DOHH2 (cell line): ENCODE results near the gene LRRC3.

Source experiments
- H3F3A ChIP-seq: fragments of 200-600 bp; sonication (generic), shearing (Covaris generic); 2 replicates; pipeline ENCODE4 v1.6.0; 2016; ENCODE audit warnings: antibody characterized with exemption, mild to moderate bottlenecking; ENCODE audit not compliant: control insufficient read depth, insufficient read depth
- H3K27ac ChIP-seq: fragments of 200-600 bp; sonication (generic); 2 replicates; pipeline ENCODE4 v1.5.1; 2014; ENCODE audit warnings: low read depth, mild to moderate bottlenecking, low read length, moderate library complexity
- H3K27me3 ChIP-seq: fragments of 200-600 bp; sonication (generic); 2 replicates; pipeline ENCODE4 v1.6.1; 2014; ENCODE audit warnings: mild to moderate bottlenecking, low read length, mixed read lengths; ENCODE audit not compliant: control insufficient read depth
- H3K36me3 ChIP-seq: fragments of 200-600 bp; sonication (generic); 2 replicates; pipeline ENCODE4 v1.6.1; 2014; ENCODE audit warnings: mild to moderate bottlenecking, low read length, moderate library complexity, mixed read lengths; ENCODE audit not compliant: control insufficient read depth
- H3K4me1 ChIP-seq: fragments of 200-600 bp; sonication (generic); 2 replicates; pipeline ENCODE4 v1.6.1; 2014; ENCODE audit warnings: mild to moderate bottlenecking, low read length, mixed read lengths; ENCODE audit not compliant: control insufficient read depth
- H3K4me2 ChIP-seq: fragments of 200-600 bp; sonication (generic); 2 replicates; pipeline ENCODE4 v1.6.0; 2014; ENCODE audit warnings: mild to moderate bottlenecking, low read length, moderate library complexity
- H3K4me3 ChIP-seq: fragments of 200-600 bp; sonication (generic); 2 replicates; pipeline ENCODE4 v1.5.1; 2014; ENCODE audit warnings: mild to moderate bottlenecking, low read length, mixed read lengths
- H3K79me2 ChIP-seq: fragments of 200-600 bp; sonication (generic); 2 replicates; pipeline ENCODE4 v1.6.1; 2014; ENCODE audit warnings: mild to moderate bottlenecking, low read length, mixed read lengths; ENCODE audit not compliant: control insufficient read depth
- H3K9me2 ChIP-seq: fragments of 200-600 bp; sonication (generic); replicated peaks from 2 replicates; pipeline ENCODE4 v1.6.1; 2014; ENCODE audit warnings: mild to moderate bottlenecking, low read length, mixed read lengths; ENCODE audit not compliant: control insufficient read depth
- H3K9me3 ChIP-seq: fragments of 200-600 bp; sonication (generic); 2 replicates; pipeline ENCODE4 v1.6.1; 2014; ENCODE audit warnings: antibody characterized with exemption, low read length, mixed read lengths; ENCODE audit not compliant: control insufficient read depth, insufficient read depth
- H4K20me1 ChIP-seq: fragments of 200-600 bp; sonication (generic); 2 replicates; pipeline ENCODE4 v1.6.0; 2014; ENCODE audit warnings: low read depth, mild to moderate bottlenecking, antibody characterized with exemption, low read length, moderate library complexity; ENCODE audit not compliant: control insufficient read depth, insufficient read depth
- EZH2phosphoT487 ChIP-seq: fragments of 200-600 bp; sonication (generic); IDR thresholded peaks from 2 replicates; pipeline ENCODE4 v1.6.1; 2017; ENCODE audit warnings: borderline replicate concordance, mild to moderate bottlenecking, antibody characterized with exemption, low read length, moderate library complexity, mixed read lengths
- TF ChIP-seq, protein P1 (sequence below): fragments of 200-600 bp; sonication (generic); IDR thresholded peaks from one replicate; pipeline ENCODE4 v1.5.1; 2014; ENCODE audit warnings: antibody characterized with exemption, mild to moderate bottlenecking, low read depth, low read length; ENCODE audit not compliant: poor library complexity, severe bottlenecking

LRRC3 gene, protein sequence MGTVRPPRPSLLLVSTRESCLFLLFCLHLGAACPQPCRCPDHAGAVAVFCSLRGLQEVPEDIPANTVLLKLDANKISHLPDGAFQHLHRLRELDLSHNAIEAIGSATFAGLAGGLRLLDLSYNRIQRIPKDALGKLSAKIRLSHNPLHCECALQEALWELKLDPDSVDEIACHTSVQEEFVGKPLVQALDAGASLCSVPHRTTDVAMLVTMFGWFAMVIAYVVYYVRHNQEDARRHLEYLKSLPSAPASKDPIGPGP

DNA sequence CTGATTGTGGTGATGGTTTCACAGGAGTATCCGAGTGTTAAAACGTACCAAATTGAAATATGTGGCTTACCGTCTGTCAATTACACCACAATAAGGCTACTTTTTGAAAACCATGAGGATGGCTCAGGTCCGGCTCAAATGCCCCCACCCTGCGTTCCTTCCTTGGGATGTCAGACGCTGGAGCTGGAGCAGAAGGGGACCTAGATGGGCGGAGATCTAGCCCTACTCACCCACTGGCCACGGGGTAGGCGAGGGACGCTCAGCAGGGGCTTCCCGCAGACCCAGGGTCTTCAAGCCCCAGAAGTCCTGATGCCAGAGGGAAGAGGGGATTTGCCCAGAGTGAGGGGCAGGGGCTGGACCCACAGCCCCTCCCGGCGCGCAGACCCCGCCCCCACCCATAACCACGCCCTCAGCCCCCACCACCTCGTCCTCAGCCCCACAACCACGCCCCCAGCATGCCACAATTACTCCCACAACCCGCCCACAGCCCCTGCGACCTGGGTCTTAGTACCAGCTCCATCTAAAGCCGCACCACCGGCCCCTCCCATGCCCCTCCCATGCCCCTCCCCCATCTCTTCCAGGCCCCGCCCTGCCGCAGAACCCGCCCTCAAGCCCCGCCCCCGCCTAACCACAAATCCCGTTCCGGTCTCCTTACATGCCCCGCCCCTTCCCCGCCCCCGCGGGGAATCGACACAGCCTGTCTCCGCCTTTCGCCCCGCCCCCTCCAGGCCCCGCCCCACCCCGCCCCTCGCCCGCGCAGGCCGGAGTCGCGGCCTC is at the start of gene LRRC3:
Gene LRRC3, plus strand, starts transcription at position 764 of the 777 bp plus-strand sequence. CDS start 1,135 bp downstream, outside the sequence.
- H3K4me1 ChIP-seq: no peaks in the 10 kb centered on the region
- no peaks in the 10 kb centered on the region for H3K27me3 ChIP-seq
- no peaks in the 10 kb centered on the region for H3K79me2 ChIP-seq
- H3K9me2 ChIP-seq: no peaks in the 10 kb centered on the region
- no peaks in the 10 kb centered on the region for H4K20me1 ChIP-seq
- no peak within 1 kb of the TSS for H3K4me3 ChIP-seq
- H3K36me3 ChIP-seq: no peaks in the 10 kb centered on the region
- TF ChIP-seq, protein P1, sequence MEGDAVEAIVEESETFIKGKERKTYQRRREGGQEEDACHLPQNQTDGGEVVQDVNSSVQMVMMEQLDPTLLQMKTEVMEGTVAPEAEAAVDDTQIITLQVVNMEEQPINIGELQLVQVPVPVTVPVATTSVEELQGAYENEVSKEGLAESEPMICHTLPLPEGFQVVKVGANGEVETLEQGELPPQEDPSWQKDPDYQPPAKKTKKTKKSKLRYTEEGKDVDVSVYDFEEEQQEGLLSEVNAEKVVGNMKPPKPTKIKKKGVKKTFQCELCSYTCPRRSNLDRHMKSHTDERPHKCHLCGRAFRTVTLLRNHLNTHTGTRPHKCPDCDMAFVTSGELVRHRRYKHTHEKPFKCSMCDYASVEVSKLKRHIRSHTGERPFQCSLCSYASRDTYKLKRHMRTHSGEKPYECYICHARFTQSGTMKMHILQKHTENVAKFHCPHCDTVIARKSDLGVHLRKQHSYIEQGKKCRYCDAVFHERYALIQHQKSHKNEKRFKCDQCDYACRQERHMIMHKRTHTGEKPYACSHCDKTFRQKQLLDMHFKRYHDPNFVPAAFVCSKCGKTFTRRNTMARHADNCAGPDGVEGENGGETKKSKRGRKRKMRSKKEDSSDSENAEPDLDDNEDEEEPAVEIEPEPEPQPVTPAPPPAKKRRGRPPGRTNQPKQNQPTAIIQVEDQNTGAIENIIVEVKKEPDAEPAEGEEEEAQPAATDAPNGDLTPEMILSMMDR: no peak
- TF ChIP-seq EZH2phosphoT487: no peak
- no peak within 1 kb of the TSS for H3K27ac ChIP-seq
- H3F3A ChIP-seq: no peaks in the 10 kb centered on the region
- H3K4me2 ChIP-seq: no peak within 1 kb of the TSS
- H3K9me3 ChIP-seq: peaks cover 4% of the 10 kb centered on the region; the same call in 1 of the 2 replicates

DNA sequence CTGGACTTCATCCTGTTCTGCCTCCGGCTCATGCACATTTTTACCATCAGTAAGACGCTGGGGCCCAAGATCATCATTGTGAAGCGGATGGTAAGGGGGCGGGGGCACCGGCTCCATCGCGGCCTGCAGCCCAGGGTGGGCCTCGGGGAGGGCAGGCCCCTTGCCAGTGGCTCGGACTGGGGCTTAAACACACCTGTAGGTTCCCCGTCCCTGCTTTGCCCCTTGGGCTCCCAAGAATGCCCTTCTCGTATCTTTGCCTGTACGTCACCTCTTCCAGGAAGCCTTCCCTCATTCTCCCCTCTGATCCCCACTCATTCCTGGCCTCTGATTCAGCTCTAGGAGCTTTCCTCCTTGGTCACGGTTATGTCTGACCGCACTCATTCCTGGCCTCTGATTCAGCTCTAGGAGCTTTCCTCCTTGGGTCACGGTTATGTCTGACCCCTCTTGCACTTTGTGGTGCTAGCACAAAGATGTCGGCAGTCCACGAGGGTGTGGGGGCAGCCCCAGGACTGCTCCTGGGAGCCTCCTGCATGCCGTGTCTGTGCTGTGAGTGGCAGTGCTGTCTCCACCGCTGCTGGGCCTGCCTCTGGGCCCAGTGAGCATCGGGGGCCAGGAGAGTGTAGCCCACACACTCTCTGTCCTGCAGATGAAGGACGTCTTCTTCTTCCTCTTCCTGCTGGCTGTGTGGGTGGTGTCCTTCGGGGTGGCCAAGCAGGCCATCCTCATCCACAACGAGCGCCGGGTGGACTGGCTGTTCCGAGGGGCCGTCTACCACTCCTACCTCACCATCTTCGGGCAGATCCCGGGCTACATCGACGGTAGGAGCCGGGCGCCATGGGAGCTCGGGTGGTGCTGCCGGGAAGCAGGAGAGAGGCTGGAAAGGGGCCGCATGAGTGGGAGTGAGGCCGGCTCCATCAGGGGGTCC is 49.1 kb upstream of the LRRC3 start:
- Histone ChIP-seq H3K9me3 (peaks cover 44% of the 10 kb centered on the region; the same call in 1 of the 2 replicates), H3K27ac (no peak overlapping the region), H3F3A (peaks cover 8% of the 10 kb centered on the region), H3K36me3 (no peaks in the 10 kb centered on the region), H3K79me2 (no peaks in the 10 kb centered on the region), H3K4me1 (no peaks in the 10 kb centered on the region), H3K27me3 (no peaks in the 10 kb centered on the region), H3K4me2 (no peak overlapping the region), H3K4me3 (no peak overlapping the region), H4K20me1 (no peaks in the 10 kb centered on the region), H3K9me2 (no peaks in the 10 kb centered on the region)
- no peak for TF ChIP-seq EZH2phosphoT487
- TF ChIP-seq, protein P1: no peak

DNA sequence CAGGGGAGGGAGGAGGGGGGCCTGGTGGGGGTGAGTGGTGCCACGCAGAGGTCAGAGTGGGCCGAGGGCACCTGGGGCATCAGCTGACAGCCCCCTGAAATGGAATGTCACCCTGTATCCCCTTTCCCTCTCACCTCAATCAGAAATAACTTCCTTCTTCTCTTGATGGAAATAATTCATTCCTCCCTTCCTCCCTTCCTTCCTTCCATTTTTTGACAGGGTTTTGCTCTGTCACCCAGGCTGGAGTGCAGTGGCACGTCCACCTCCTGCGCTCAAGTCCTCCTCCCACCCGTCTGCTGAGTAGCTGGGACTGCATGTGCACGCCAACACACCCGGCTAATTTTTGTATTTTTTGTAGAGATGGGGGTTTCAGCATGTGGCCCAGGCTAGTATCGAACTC is 48.4 kb upstream of the LRRC3 start:
- Histone ChIP-seq H3K9me3 (peaks cover 44% of the 10 kb centered on the region; the same call in 1 of the 2 replicates), H3K36me3 (no peaks in the 10 kb centered on the region), H3K79me2 (no peaks in the 10 kb centered on the region), H4K20me1 (no peaks in the 10 kb centered on the region), H3K27me3 (no peaks in the 10 kb centered on the region), H3K9me2 (no peaks in the 10 kb centered on the region), H3K27ac (no peak overlapping the region), H3K4me2 (no peak overlapping the region), H3F3A (peaks cover 8% of the 10 kb centered on the region), H3K4me3 (no peak overlapping the region), H3K4me1 (no peaks in the 10 kb centered on the region)
- TF ChIP-seq EZH2phosphoT487: no peak
- TF ChIP-seq, protein P1: no peak
